Tibial nerve (tissue), 4 donors: ENCODE data around the gene AIMP1. TPM values are rescaled to one million over a fixed set of nuclear protein-coding genes. Genes with fewer than 3 reads are reported as not detected.
"Not testable (repeated sequence)": the region's sequence is repeated elsewhere in the genome, so short reads cannot be mapped to it uniquely, and the experiment has no call there.

Source experiments
- DNase-seq, 2 donors: peaks; one replicate each; pipeline ENCODE4 v3.0.0-alpha.2; 2019; ENCODE audit warnings: low spot score in 2 of 2
- H3K27ac ChIP-seq, 4 donors: fragments of 200-600 bp; sonication (generic) in 3 of 4; one replicate each; pipeline ENCODE4 v1.5.1; 2017 to 2019; ENCODE audit warnings: mild to moderate bottlenecking in 1 of 4
- H3K27me3 ChIP-seq, 2 donors: fragments of 200-600 bp; sonication (generic) in 1 of 2; one replicate each; pipeline versions ENCODE4 v1.5.1 to v1.6.0; 2017 to 2019
- H3K36me3 ChIP-seq, 3 donors: fragments of 200-600 bp; sonication (generic); one replicate each; pipeline ENCODE4 v1.5.1; 2018 to 2019
- H3K4me1 ChIP-seq, 4 donors: fragments of 200-600 bp; sonication (generic) in 3 of 4; one replicate each; pipeline ENCODE4 v1.5.1; 2017 to 2019
- H3K4me3 ChIP-seq, 4 donors: fragments of 200-600 bp; sonication (generic) in 3 of 4; one replicate each; pipeline ENCODE4 v1.5.1; 2017 to 2019; ENCODE audit warnings: mild to moderate bottlenecking in 1 of 4, moderate library complexity in 1 of 4
- H3K9me3 ChIP-seq, 4 donors: fragments of 200-600 bp; sonication (generic) in 3 of 4; one replicate each; pipeline ENCODE4 v1.5.1; 2017 to 2019
- EP300 ChIP-seq, 2 donors: sonication (generic); formaldehyde crosslinking; IDR thresholded peaks; one replicate each; pipeline ENCODE4 v1.6.1; 2017; ENCODE audit warnings: antibody characterized with exemption in 2 of 2, mild to moderate bottlenecking in 1 of 2
- POLR2A ChIP-seq, 2 donors: fragments of 450-650 bp; IDR thresholded peaks; one replicate each; pipeline ENCODE4 v1.6.1; 2017; ENCODE audit warnings: antibody characterized with exemption in 2 of 2, mild to moderate bottlenecking in 2 of 2, moderate library complexity in 2 of 2
- WGBS, 2 donors: methylation state at CpG; one replicate each; pipeline ENCODE4 v1.1.5; 2018; 5-methylcytosine and 5-hydroxymethylcytosine counted together
- total RNA-seq, 4 donors: library from RNA; depleted of rRNA; stranded (reverse); fragments of >200 nt; gene quantifications; one replicate each; pipeline ENCODE4 v1.1.0, GENCODE V29; 2016
- TF ChIP-seq, protein P1 (sequence below), 5 experiments: fragments of 200-600 bp in 3 of 5; fragments of 450-650 bp in 2 of 5; sonication (generic) in 3 of 5; IDR thresholded peaks; one replicate each; pipeline ENCODE4 v1.5.1; 2016 to 2019; ENCODE audit warnings: antibody characterized with exemption in 5 of 5, mild to moderate bottlenecking in 3 of 5, moderate library complexity in 2 of 5

Gene AIMP1
- total RNA-seq, 4 donors from 2014 or later: 19.3 to 26.7 (median 21.2) TPM

DNA sequence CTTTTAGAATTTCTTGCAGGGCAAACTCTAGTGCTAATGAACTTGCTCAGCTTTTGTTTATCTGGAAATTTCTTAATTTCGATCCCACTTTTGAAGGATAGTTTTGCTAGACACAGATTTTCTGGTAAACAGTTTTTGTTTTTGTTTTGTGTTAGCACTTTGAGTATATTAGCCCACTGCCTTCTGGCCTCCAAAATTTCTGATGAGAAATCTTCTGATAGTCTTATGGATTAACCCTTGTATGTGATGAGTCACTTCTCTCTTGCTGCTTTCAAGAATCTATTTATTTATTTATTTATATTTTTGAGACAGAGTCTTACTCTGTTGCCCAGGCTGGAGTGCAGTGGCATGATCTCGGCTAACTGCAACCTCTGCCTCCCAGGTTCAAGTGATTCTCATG, 79.2 kb downstream of the AIMP1 start:
- Histone ChIP-seq H3K27me3 (no peaks in the 10 kb centered on the region), H3K27ac (no peak overlapping the region), H3K4me3 (no peak overlapping the region), H3K9me3 (peaks cover 0 to 53% (median 7%) of the 10 kb centered on the region in 4 donors), H3K36me3 (no peaks in the 10 kb centered on the region), H3K4me1 (no peaks in the 10 kb centered on the region)
- no peak for DNase-seq
- TF ChIP-seq POLR2A (IDR thresholded peaks at IDR 0.05): no peak
- TF ChIP-seq EP300 (IDR thresholded peaks at IDR 0.05): no peak
- TF ChIP-seq, protein P1, sequence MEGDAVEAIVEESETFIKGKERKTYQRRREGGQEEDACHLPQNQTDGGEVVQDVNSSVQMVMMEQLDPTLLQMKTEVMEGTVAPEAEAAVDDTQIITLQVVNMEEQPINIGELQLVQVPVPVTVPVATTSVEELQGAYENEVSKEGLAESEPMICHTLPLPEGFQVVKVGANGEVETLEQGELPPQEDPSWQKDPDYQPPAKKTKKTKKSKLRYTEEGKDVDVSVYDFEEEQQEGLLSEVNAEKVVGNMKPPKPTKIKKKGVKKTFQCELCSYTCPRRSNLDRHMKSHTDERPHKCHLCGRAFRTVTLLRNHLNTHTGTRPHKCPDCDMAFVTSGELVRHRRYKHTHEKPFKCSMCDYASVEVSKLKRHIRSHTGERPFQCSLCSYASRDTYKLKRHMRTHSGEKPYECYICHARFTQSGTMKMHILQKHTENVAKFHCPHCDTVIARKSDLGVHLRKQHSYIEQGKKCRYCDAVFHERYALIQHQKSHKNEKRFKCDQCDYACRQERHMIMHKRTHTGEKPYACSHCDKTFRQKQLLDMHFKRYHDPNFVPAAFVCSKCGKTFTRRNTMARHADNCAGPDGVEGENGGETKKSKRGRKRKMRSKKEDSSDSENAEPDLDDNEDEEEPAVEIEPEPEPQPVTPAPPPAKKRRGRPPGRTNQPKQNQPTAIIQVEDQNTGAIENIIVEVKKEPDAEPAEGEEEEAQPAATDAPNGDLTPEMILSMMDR (IDR thresholded peaks at IDR 0.05): no peak
- 88% methylated on average over 2 of the region's 2 CpGs for WGBS, 2 donors

DNA sequence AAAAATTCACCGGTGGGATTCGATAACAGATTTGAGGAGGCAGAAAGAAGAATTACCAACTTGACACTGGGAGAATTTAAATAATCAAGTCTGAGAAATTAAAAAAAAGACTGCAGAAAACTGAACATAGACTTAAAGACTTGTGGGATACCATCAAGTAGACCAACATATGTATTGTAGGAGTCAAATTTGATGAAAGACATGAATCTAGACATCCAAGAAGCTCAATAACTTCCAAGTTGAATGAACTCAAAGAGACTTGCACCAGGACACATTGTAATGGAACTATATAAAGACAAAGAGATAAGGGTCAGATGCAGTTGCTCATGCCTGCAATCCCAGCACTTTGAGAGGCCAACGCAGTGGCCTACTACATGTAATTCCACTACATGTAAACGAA, 82.5 kb downstream of the AIMP1 start:
- not testable (repeated sequence) for H3K4me3 ChIP-seq, DNase-seq, H3K27me3 ChIP-seq, H3K27ac ChIP-seq, H3K36me3 ChIP-seq, H3K4me1 ChIP-seq
- H3K9me3 ChIP-seq: peaks cover 0 to 53% (median 7%) of the 10 kb centered on the region in 4 donors
- 83 to 89% methylated on average over 2 to 4 of the region's 4 CpGs for WGBS, 2 donors

Other genes starting within 250 kb of the AIMP1 start
- 10 to 100 TPM; 46.5 to 55.3 (median 51.4) TPM for gene TBCK, start 341 bp upstream of the AIMP1 start, total RNA-seq
- not detected for gene GIMD1, start 52.2 kb downstream of the AIMP1 start, total RNA-seq